GM08714 (cell line): ENCODE data around the gene VAV2.

Experiments
- H3K4me3 ChIP-seq: fragments of 200-500 bp; sonication (Bioruptor generic); 2 replicates; pipeline ENCODE4 v1.5.1; 2014; ENCODE audit warnings: mild to moderate bottlenecking, low read length, inconsistent platforms
- ZNF274 ChIP-seq: IDR thresholded peaks from 2 replicates; pipeline ENCODE4 v1.6.1; 2012; ENCODE audit warnings: mild to moderate bottlenecking, low read depth, low read length

Gene VAV2

GRCh38 chr9:133791735-133792649 is 200.1 kb downstream of the VAV2 start:
- no peak overlapping the region for H3K4me3 ChIP-seq
- TF ChIP-seq ZNF274 = no peak

- H3K4me3 ChIP-seq = no peak overlapping the region
- TF ChIP-seq ZNF274 = no peak
Observed at GRCh38 chr9:133791069-133791468, 201.1 kb downstream of the VAV2 start.

- no peak for TF ChIP-seq ZNF274
- H3K4me3 ChIP-seq = no peak overlapping the region
Observed at GRCh38 chr9:133789778-133790177, 202.3 kb downstream of the VAV2 start.

- TF ChIP-seq ZNF274 = no peak
Observed at GRCh38 chr9:133788819-133789717, 203.1 kb downstream of the VAV2 start.

DNA sequence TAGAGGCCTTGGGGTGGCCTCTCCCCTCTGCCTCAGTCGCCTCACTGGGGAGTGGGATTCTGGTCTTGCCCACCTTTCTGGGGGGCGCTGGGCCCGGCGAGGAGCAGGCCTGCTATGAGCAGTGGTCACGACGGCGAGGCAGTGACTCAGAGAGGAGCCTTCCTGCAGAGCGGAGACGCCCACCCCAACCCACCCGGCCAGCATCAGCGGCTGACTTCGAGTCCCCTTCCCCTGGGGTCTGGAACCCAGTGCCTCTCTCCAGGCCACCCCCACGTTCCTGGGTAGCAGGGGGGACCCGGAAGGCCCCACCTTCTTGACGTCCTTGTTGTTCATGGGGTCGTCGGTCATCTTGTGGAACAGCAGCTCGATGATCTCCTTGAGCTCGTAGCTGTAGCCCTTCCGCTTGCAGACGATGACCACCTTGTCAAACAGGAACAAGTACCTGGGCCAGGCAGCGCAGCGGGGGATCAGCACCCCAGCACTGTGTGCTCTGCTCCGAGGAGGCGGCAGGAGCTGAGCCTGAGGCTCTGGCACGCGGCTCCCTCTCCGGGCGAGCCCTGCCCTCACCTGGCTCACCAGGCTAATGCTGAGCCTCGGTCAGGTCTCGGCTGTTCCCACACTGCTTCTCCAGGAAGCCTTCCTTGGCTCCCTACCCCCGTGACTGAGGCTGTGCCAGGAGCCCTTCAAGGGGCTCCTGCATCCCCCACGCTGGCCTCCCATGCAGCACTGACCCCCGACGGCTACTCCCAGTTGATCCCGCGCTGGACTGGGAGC is 203.9 kb downstream of the VAV2 start:
- H3K4me3 ChIP-seq = no peak overlapping the region
- TF ChIP-seq ZNF274 = no peak

More at GRCh38 chr9:133788819-133789717, 203.1 kb downstream of the VAV2 start:
- H3K4me3 ChIP-seq = no peak overlapping the region

- H3K4me3 ChIP-seq = no peak overlapping the region
- TF ChIP-seq ZNF274 = no peak
Observed at GRCh38 chr9:133787754-133788025, 204.4 kb downstream of the VAV2 start.

DNA sequence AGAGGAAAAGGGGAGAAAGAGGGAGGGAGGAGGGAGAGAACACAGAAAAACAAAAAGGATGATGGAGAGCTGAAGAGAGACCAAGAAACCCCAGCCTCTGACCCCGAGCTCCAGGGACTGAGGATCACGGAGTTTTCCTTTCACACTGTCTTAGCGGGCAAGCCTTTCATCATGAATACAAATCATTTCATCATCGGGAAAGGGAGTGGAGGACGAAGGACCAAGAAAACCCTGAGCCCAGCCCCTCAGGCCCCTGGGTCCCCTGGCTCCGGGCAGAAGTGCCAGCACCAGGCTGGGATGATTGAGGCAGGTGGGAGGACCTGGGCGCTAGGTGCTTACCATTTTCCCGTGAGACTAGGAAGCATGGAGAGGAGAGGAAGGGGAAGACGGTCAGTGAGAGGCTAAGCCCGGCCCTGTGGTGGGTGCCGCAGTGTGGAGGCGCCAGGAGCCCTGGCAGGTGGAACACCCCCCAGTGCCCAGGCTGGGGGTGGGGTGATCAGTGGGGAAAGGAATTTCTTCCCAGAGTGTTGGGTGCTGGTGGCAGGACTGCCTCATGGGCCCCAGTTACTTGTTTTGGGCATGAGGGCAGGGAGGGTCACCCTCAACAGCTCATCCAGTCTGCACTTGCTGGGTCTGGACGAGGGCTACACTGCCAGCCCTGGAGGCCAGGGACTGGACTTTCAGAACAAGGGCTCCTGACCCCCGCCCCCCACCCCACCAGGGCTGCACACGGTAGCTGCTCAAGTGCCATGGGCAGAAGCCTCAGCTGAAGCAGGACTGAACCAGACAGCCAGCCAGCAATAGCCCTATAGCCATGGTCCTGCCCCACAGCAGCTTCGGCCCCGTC is 205.0 kb downstream of the VAV2 start:
- H3K4me3 ChIP-seq = peak overlapping the region; percentile 6; the same call in 1 of the 2 replicates
- TF ChIP-seq ZNF274 = no peak

- no peak for TF ChIP-seq ZNF274
- H3K4me3 ChIP-seq = peak overlapping the region; percentile 6; the same call in 1 of the 2 replicates
Observed at GRCh38 chr9:133786371-133786753, 205.8 kb downstream of the VAV2 start.

GRCh38 chr9:133785753-133786370 is 206.3 kb downstream of the VAV2 start:
- H3K4me3 ChIP-seq = no peak overlapping the region
- TF ChIP-seq ZNF274 = no peak

DNA sequence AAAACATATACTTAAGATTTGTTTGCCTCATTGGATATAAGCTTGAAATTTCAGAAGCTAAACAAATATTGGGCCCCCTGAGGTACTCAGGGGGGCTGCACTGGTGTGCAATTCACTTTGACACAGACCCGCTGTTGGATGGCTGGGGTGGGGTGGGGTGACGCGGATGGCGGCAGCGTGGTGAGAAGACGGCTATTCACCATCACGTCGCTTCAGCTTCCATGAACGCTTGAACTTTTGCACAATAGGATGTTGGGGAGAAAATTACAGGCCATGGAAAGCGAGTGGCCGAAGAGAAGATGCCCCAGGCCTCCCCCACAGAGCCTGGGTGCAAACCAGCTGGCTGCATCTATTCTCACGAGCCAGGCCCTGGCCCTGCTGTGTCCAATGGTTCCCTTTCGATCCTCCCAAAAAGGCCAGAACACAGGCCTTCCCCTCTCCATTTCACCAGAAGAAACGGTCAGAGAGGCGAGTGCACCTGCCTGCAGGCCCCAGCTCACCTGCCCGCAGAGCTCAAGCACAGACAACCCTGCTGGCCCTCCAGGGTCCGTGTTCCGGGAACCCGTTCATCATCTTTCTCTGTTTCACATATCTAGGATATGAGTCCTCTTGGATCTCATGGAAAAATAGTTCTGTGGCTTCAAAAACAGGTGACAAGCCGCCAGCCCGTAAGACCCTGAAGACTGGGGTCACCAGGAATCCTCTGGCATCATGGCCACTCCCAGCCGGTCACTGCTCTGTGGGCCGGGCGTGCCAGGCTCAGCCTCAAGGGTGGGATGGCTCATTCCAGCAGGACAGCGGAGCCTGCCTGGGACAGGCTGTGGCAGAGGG is 207.2 kb downstream of the VAV2 start:
- no peak overlapping the region for H3K4me3 ChIP-seq
- no peak for TF ChIP-seq ZNF274

DNA sequence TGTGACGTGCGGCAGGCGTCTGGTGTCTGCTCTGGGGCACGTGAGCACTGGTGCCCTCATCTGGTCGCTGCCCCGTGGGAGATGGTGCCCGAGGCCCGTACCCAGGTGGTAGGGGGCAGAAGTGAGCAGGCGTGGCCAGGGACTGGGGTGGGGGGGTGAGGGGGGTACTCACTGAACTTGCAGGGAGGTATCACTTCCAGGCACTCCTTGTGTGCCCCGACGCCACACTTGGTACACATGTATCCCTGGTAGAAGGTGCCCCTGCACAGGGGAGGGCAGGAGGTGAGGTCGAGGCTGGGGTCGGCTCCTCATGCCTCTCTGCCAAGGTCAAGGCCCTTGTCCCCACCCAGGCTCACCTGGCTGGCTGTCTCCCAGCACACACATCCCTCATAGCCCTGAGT is 208.8 kb downstream of the VAV2 start:
- TF ChIP-seq ZNF274 = no peak
- no peak overlapping the region for H3K4me3 ChIP-seq
